NCI-H345 (cell line): ENCODE measurements around the gene TNS3.
"Not testable (repeated sequence)": the region's sequence is repeated elsewhere in the genome, so short reads cannot be mapped to it uniquely, and the experiment has no call there.

Experiments
- DNase-seq: peaks from one replicate; lab custom pipeline; 2025; lab: John Stamatoyannopoulos, UW

The TNS3 gene

GRCh38 chr7:47561715-47562446, 20.0 kb downstream of the TNS3 start:
- no peak for DNase-seq

- no peak for DNase-seq
Observed at GRCh38 chr7:47559306-47560220, 22.3 kb downstream of the TNS3 start.

GRCh38 chr7:47557694-47558670, 23.9 kb downstream of the TNS3 start:
- no peak for DNase-seq

GRCh38 chr7:47557317-47557693, 24.6 kb downstream of the TNS3 start:
- no peak for DNase-seq

- no peak for DNase-seq
Observed at GRCh38 chr7:47556511-47557180, 25.3 kb downstream of the TNS3 start.

- DNase-seq, result no peak
Observed at GRCh38 chr7:47553309-47553708, 28.6 kb downstream of the TNS3 start.

GRCh38 chr7:47552621-47553020, 29.3 kb downstream of the TNS3 start:
- no peak for DNase-seq

GRCh38 chr7:47551668-47552440, 30.1 kb downstream of the TNS3 start:
- no peak for DNase-seq

DNA sequence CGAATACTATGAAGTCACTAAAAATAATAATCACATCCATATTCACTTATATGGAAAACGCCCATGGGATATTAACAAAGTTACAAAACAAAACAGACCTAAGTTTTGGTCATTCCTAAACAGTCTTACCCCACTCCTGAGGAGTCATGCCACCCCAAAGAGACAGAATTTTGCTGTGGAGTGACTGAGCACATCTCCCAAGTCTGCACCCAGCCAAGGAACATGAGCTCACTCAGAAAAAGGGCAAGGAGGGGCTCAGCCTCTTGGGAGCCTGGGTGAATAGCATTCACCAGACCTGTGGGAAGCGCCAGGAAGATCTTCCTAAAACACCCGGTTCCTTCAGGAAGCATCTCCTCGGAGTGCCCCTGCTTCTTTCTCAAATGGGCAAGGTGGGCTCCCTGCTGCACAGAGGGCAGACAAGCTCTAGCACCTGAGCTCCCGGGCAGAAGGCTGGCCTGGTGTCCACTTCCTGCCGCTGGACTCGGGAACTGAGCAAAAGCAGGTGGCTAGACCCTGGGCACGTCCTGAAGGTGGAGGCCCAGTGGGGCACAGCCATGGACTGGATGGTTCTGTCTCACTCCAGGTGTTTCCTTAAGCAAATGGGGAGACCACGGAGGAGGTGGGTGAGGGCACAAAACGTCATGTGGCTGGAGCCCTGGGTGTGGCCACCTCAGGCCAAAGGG, 31.0 kb downstream of the TNS3 start:
- no peak for DNase-seq

- DNase-seq, result no peak
Observed at GRCh38 chr7:47549916-47550315, 32.0 kb downstream of the TNS3 start.

DNA sequence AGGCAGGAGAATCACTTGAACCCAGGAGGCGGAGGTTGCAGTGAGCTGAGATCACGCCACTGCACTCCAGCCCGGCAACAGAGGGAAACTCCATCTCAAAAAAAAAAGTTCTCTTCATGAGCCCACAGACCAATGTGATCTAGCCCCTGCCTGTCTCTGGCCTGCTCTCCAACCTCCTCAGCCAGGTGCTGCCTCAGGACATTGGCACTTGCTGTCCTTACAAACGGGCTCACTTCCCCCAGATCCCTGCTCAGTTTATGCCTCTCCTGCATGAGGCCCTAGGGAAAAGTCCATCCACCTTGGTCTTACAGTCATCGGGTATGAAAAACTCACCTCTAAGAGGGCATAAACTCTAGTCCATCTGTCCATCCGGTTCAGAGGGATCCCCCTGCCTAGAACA, 32.5 kb downstream of the TNS3 start:
- DNase-seq, result no peak

- DNase-seq, result no peak
Observed at GRCh38 chr7:47548546-47548945, 33.4 kb downstream of the TNS3 start.

DNA sequence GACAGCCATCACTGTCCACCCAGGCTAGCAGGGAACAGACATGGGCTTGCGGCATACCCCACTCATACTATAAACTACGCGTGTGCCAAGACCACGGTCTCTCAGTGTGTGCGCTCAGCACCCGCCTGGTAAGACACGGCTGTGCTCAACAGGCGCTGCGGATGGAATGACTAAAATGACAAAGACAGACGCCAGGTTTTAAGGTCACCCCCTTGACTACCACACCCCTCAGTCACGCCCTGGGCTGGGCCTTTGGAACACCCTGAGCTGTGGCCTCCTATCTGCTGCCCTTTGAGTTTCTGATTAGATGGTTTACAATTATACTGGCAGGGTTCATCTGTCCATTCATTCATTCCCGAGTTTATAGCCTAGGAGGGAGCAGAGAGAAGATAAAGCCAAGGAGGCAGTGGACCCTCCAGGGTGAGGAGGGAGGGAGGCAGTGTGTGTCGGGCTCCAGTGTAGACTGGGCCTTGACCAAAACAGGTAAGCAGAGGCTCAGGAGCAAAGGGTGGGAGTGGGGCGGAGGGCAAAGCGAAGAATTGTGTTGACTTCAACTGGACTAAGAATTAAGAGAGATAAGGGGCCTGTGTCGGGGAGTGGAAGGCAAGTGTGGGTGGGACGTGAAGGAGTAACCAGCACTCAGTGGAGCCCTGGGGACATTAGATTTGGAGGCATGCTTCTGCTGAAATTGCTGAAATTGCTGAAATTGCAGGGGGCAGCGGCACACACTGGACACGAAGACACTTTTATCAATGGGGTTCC, 35.0 kb downstream of the TNS3 start:
- no peak for DNase-seq

DNA sequence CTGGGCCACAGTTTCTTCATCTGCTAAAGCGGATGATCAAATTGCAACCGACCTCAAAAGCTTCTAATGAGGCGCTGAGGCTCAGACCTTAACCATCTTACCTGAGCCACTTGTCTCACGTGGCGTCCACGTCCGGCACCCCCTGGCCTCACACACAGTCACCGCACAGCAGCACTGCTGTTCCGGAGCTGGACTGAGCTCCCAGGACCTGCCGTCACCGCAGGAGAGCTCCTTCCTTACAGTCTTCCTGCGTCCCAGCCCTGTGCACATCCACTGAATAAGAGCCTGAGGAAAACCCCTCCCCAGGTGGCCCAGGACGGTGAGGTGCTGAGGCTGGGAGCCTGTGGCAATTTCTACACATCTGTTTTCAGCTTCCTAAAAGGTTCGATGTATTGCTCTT, 35.7 kb downstream of the TNS3 start:
- DNase-seq, result no peak

DNA sequence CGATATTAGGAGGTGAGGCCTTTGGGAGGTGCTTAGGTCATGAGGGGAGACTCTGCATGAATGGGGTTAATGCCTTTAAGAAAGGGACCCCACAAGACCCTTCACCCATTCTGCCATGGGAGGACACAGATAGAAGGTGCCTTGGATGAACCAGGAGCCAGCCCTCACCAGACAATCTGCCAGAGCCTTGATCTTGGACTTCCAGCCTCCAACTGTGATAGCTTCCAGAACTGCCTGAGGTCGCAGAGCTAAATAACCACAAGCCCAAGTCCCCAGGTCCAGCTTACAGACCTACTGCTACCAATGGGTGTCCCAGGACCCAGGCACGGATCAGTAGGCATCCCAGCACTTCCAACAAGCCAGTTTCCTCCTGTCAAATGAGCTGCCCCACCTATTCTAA, 37.5 kb downstream of the TNS3 start:
- DNase-seq, result no peak

DNA sequence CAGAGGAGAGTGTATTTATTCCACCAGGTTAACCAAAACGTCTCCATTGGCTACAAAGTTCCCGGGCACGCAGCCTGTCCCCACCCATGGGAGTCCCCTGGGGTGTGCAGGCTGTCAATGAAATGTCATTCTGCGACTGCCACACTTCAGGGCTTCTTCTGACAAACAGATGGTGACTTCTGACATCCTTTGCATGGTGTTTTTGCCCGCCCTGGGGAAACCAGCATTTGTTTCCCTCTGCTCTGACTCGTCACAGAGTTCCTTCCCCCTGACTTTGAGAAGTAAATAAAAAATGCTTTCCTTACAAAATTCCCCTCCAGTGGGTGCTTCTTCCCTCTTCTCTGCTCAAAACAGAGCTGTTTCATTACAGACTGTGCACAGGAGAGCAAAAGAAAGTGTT, 38.2 kb downstream of the TNS3 start:
- no peak for DNase-seq

- no peak for DNase-seq
Observed at GRCh38 chr7:47543056-47543455, 38.9 kb downstream of the TNS3 start.

DNA sequence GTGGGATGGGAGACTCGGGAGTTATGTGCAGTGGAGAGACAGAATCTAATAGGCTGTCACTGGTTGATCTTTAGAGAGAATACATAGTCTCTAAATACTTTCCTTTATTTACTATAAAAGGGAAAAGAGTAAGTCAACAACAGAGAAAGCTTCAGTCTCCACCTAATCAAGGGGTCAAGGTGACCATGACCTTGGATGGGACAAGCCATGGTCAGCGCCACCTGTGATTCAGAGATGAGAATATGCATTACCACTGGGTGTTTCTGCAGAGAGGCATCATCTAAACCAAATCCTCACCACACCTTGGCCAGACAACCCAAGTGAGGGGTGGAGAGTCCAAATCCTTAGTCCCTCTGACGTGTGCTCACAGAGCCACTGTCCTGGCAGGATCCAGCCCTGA, 39.9 kb downstream of the TNS3 start:
- no peak for DNase-seq

GRCh38 chr7:47541485-47541884, 40.4 kb downstream of the TNS3 start:
- not testable (repeated sequence) for DNase-seq
